NOMO-1 treated with dmso at 0.1 percent for 144 hours (cell line): ENCODE results near the gene TLL2.
A peak's percentile ranks its signal among the peaks of the same experiment; 100 is the strongest.

Experiments used
- DNase-seq: peaks from one replicate; lab custom pipeline; 2025; ENCODE audit not compliant: unreplicated experiment; lab: John Stamatoyannopoulos, UW

Gene TLL2

GRCh38 chr10:96427291-96427690 is 86.4 kb downstream of the TLL2 start:
- DNase-seq: no peak

GRCh38 chr10:96422525-96422924 is 91.2 kb downstream of the TLL2 start:
- DNase-seq: no peak

DNA sequence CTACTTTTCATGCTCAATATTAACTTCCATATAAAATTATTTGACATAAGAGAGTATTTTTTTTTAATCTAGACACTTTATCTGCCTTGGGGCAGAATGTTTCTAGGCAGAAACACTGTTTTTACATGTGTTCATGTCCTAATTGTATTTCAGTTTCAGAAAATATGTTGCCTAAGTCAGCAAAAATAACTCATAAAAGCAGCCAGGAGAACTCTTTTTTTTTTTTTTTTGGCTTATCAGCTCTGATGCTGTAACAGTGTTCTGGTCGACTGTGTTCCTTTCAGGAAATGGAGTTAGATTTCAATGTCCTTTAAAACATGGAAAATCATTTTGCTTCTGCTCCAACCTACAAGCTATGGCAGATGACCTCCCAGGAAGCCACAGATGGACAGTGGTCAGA is 91.7 kb downstream of the TLL2 start:
- no peak for DNase-seq

DNA sequence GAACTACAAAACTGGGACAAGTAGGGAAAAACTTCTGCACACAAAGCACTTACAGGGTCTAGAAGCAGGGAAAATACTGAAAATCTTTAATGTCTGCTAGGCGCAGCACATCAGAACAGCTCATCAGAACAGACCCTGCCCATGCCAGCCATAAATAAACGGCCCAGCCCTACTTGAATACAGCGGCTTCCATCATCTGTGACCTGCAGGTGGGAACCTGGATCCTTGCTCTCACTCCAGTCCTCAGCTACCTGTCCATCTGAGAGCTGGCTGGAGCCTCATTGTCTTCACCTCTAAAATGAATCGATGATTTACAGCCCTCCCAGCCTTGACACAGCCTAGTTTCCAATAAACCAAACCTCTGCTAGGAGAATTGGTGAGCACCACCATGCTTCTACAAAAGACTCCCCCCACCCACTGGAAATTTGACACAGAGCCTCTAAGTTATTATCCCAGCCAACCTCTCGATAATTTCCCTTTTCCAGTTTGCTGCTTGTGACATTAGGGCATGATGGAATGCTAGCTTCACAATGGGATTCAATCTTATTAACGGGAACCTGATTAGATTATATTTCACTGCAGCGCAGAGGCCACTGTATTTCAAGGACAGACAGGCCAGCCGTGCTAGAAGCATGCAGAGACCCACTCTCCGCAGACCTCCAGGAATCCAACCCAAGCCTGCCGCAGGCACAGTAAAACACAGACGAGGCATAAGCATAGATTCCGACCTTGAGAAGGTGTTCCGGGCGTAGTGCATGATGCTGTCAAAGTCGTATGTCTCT is 93.3 kb downstream of the TLL2 start:
- DNase-seq: no peak

- DNase-seq: no peak
These were observed 94.4 kb downstream of the TLL2 start for GRCh38 chr10:96419351-96419750.

GRCh38 chr10:96418582-96418981 is 95.1 kb downstream of the TLL2 start:
- DNase-seq: no peak

- no peak for DNase-seq
These were observed 96.3 kb downstream of the TLL2 start for GRCh38 chr10:96417441-96417840.

GRCh38 chr10:96416643-96417042 is 97.1 kb downstream of the TLL2 start:
- no peak for DNase-seq

DNA sequence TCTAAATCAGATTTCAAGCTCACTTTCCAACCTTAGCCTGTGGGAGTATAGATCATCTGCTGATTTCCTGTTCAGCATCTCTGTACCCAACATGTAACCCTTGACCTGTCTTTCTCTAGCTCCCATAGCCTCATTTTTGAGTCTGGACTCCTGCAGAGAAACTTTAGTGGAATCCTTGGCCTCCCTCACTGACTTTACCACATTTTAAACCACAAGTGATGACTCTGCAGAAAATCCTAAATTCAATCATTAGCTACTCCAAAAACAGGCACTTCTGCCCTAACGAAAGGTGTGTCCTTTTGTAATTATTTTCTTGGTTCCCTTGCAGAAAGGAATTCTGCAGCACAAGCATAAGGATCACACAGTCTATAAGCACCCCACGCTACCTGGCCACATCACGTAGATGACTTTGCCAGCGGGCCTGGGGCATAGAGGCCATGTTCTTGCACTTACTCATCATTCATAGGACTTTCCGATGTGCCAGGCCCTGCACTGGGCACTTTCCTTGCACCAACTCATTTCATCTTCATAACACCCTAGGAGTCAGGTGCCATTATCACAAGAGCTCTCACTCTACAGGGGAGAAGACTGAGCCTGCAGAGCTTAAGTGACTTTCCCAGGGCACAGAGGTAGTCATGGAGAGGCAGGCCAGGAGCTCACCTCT is 97.7 kb downstream of the TLL2 start:
- DNase-seq: peak; percentile 2

GRCh38 chr10:96415150-96415890 is 98.4 kb downstream of the TLL2 start:
- no peak for DNase-seq

GRCh38 chr10:96414303-96414702 is 99.4 kb downstream of the TLL2 start:
- no peak for DNase-seq

DNA sequence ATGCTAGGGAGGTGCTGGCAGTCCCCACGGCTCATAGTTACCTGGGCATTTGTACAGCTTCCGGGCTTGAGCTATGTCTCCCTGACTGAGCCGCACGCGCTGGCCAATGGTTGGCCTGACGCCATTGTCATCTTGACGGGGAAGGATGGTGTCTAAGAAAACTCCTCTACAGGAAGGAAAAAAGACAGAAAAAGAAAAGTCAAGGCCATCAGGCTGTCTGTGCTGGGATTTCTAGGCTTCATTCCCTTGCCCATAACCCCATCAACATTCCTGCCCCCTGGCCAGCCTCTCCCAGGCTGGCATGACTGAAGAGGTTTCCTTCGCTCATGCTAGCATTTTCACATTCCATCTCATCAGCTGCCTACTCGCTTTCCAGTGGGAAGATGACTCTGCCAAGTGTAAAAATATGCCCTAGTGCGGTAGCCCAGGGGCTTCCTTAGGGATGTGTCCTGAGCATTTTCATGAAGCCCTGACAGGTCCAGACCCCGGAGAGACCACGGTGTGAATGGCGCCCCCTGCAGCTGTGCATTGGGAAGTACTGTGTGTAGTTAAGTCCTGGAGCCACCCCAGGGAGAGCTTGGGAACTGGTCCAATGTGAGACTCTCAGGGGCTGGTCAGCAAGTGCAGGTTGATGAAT is 100.5 kb downstream of the TLL2 start:
- DNase-seq: no peak

- DNase-seq: no peak
These were observed 101.9 kb downstream of the TLL2 start for GRCh38 chr10:96411716-96412320.

DNA sequence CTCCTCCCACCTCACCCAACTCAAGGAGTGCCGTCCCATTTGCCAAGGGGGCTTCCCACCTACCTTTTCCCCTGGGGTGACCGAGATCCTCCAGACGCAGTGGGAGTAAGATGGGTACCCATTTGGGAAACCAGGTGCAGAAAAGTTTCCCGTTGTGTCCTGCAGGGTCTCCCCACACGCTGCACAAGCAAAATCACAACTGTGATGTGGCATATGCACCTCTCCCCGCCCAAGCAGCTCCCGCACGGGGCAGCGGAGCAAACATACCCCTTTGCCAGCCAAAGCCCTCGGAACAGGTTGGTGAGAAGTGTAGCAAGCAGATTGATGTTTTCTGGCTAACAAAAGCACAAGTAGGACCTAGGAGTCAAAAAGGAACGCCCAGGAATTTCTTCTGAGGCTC is 103.4 kb downstream of the TLL2 start:
- no peak for DNase-seq

DNA sequence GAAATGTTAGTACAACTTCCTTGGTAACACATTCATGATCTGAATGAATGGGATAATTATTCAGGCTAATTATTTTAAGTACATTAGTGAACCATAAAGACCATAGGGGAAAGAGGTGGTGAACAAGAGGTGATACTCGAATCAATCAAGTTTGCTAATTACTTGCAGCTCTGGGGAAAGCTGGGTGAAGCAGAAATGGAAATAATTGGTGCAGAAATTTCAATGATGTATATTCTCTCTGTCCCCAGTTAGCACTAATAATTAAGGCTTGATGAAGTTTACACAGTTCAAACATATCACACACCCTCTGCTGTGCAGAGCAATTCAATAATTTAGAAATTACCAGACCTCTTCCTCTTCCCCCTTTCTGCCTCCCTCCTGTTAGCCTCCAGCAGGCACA is 105.5 kb downstream of the TLL2 start:
- DNase-seq: no peak

DNA sequence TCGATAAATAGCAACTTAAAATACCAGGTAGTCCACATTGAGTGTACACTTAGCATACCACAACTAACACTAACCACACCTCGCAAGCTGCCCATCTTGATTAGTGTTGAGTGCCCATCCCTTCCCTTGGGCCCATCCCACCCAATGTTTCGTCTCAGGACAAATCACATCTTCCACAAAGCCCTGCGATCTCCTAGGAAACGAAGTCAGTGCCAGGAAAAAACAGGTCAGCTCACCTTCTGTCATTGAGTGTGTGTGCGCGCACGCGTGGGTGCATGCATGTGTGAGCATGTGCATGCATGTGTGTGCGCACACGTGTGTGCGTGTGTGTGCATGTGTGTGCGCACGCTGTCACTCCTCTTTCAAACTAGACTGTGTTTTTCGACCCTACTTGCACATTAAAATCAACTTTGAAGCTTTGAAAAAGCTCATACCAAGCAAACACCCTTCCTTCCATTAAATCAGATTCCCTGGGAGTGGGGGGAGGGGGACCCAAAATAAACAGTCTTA is 106.1 kb downstream of the TLL2 start:
- no peak for DNase-seq

GRCh38 chr10:96406091-96406490 is 107.6 kb downstream of the TLL2 start:
- no peak for DNase-seq

DNA sequence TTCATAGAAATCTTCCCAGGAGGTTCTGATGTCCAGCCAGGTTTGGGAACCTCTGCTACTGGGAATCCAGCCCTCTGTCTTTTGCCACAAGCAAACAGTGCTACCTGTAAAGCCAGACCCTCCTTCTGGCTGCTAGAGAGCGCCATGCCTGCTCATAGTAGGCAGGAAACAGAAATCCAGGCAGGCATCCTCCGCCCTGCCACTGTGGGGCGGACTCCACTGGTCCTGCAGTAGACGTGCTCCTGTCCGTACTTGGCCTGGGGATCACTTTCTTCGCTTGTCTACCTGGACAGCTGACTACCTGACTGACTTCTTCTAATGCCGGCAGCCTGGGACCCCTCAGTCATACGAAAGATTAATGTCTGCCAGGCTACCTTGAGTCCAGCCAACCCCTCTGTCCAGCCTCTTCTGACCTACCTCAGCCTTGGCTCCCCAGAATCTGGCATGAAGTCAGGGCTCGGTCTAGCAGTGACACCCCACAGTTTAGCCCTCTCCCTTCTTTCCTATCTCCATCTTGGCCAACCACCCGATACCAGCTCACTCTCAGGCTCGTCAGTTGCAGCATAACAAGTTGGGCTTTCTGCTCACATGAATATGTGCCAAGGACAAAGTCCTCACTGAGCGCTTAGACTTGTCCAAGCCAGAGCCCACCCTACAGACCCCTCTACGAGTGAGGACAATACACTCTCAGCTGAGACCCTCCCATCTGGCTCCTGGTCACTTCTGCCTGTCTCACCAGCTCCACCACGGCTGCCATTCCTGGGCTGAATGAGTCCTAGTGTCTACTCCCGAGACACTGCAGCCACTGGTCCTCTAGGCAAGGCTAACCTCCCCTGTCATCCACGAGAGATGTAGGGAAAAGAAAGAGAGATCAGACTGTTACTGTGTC is 111.1 kb downstream of the TLL2 start:
- DNase-seq: no peak

- DNase-seq: no peak
These were observed 112.7 kb downstream of the TLL2 start for GRCh38 chr10:96401036-96401435.

- no peak for DNase-seq
These were observed 113.3 kb downstream of the TLL2 start for GRCh38 chr10:96400465-96400864.
